ENCODE measurements around the gene SLC4A1AP.

SLC4A1AP gene

GRCh38 chr2:27723372-27724144 lies 59.9 kb downstream of the SLC4A1AP start:
- no peak for DNase-seq (ENCODE audit: low read depth)

- DNase-seq (ENCODE audit: low read depth): no peak
Observed at GRCh38 chr2:27724191-27724590, 60.5 kb downstream of the SLC4A1AP start.

- DNase-seq (ENCODE audit: low read depth): no peak
Observed at GRCh38 chr2:27724905-27725701, 61.4 kb downstream of the SLC4A1AP start.

- no peak for DNase-seq (ENCODE audit: low read depth)
Observed at GRCh38 chr2:27727257-27727656, 63.6 kb downstream of the SLC4A1AP start.

GRCh38 chr2:27728081-27728858 lies 64.6 kb downstream of the SLC4A1AP start:
- DNase-seq (ENCODE audit: low read depth): no peak

GRCh38 chr2:27729198-27729597 lies 65.5 kb downstream of the SLC4A1AP start:
- no peak for DNase-seq (ENCODE audit: low read depth)

- DNase-seq (ENCODE audit: low read depth): no peak
Observed at GRCh38 chr2:27729614-27730013, 65.9 kb downstream of the SLC4A1AP start.

- no peak for DNase-seq (ENCODE audit: low read depth)
Observed at GRCh38 chr2:27730261-27730662, 66.6 kb downstream of the SLC4A1AP start.

GRCh38 chr2:27730980-27731691 lies 67.4 kb downstream of the SLC4A1AP start:
- no peak for DNase-seq (ENCODE audit: low read depth)

GRCh38 chr2:27734305-27734704 lies 70.6 kb downstream of the SLC4A1AP start:
- DNase-seq (ENCODE audit: low read depth): no peak

- DNase-seq (ENCODE audit: low read depth): no peak
Observed at GRCh38 chr2:27735263-27735904, 71.7 kb downstream of the SLC4A1AP start.

- no peak for DNase-seq (ENCODE audit: low read depth)
Observed at GRCh38 chr2:27736031-27736889, 72.6 kb downstream of the SLC4A1AP start.

GRCh38 chr2:27736890-27737204 lies 73.2 kb downstream of the SLC4A1AP start:
- DNase-seq (ENCODE audit: low read depth): no peak

- no peak for DNase-seq (ENCODE audit: low read depth)
Observed at GRCh38 chr2:27737676-27738348, 74.1 kb downstream of the SLC4A1AP start.

- no peak for DNase-seq (ENCODE audit: low read depth)
Observed at GRCh38 chr2:27738349-27739057, 74.8 kb downstream of the SLC4A1AP start.

GRCh38 chr2:27739058-27739373 lies 75.3 kb downstream of the SLC4A1AP start:
- no peak for DNase-seq (ENCODE audit: low read depth)

GRCh38 chr2:27741673-27742072 lies 78.0 kb downstream of the SLC4A1AP start:
- DNase-seq (ENCODE audit: low read depth): no peak

- no peak for DNase-seq (ENCODE audit: low read depth)
Observed at GRCh38 chr2:27742571-27742970, 78.9 kb downstream of the SLC4A1AP start.

Data from HS-5 (cell line).